Bronchial epithelial cell (primary cell): ENCODE data around the gene PRPF31. TPM values are rescaled to one million over a fixed set of nuclear protein-coding genes. Genes with fewer than 3 reads are reported as not detected.

ENCODE experiments used
- DNase-seq: peaks from one replicate; pipeline ENCODE4 v3.0.0-alpha.2; 2010; ENCODE audit warnings: low read depth
- FAIRE-seq: peaks from 2 replicates; lab custom pipeline; 2011; peaks lifted over from hg19 to GRCh38; lab: Jason Lieb, UNC
- H3K27me3 ChIP-seq: 2 replicates; pipeline ENCODE4 v1.5.1; 2011; ENCODE audit warnings: low read length; ENCODE audit not compliant: control insufficient read depth, insufficient read depth
- H3K36me3 ChIP-seq: 2 replicates; pipeline ENCODE4 v1.5.1; 2011; ENCODE audit warnings: low read length; ENCODE audit not compliant: control insufficient read depth, insufficient read depth
- H3K4me3 ChIP-seq: 2 replicates; pipeline ENCODE4 v1.5.1; 2011; ENCODE audit warnings: mild to moderate bottlenecking, low read depth, low read length, control low read depth
- CTCF ChIP-seq: IDR thresholded peaks from 2 replicates; pipeline ENCODE4 v1.5.1; 2011; ENCODE audit warnings: mild to moderate bottlenecking, moderate library complexity, low read length, control low read depth, inconsistent platforms; ENCODE audit not compliant: insufficient read depth, severe bottlenecking
- total RNA-seq: library from RNA; depleted of rRNA; stranded (reverse); fragments of >200 nt; gene quantifications from 2 replicates; pipeline ENCODE4 v1.2.1, GENCODE V29; 2014

The PRPF31 gene, protein sequence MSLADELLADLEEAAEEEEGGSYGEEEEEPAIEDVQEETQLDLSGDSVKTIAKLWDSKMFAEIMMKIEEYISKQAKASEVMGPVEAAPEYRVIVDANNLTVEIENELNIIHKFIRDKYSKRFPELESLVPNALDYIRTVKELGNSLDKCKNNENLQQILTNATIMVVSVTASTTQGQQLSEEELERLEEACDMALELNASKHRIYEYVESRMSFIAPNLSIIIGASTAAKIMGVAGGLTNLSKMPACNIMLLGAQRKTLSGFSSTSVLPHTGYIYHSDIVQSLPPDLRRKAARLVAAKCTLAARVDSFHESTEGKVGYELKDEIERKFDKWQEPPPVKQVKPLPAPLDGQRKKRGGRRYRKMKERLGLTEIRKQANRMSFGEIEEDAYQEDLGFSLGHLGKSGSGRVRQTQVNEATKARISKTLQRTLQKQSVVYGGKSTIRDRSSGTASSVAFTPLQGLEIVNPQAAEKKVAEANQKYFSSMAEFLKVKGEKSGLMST
- total RNA-seq: 37.8 and 47.1 TPM in 2 replicates

DNA sequence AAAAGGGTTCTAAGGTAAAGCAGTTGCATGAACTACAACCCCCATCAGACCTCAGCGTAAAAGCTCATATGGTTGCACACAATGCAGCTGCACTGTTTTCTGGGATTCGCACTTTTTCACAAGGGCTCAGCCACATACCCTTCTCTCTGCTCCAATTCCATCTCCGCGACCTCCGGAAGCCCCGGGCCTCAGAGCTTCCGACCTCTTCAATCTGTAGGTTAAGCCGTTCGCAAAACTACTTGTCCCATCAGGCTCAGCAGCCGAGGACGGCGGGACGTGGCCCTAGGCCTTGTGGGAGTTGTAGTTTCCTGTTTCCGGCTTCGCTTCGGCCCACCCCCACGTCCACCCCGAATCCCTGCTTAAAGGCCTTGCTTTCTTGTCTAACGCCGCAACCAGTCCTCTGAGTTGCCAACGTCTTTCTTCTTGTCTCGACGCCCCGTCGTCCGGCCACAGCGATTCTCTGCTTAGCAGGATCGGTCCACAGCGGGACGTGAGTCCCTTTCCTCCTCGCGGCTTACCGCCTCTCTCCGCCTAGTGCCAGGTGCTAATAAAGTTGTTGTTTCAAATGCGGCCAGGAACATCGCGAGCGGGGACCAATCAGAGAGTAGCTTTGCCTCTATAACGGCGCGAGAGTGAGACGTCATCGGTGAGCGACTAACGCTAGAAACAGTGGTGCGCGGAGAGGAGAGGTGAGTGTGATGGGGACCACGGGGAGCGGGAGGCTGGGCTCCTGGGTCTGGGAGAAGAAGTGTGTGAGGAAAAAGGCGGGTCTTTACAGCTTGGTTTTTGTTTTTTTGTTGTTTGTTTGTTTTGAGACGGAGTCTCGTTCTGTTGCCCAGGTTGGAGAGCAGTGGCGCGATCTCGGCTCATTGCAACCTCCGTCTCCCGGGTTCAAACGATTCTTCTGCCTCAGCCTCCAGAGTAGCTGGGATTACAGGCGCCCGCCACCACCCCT lies at the start of gene PRPF31, which contains the start of gene TFPT:
Gene PRPF31, plus strand, starts transcription at position 646 of the 955 bp plus-strand sequence. CDS start 2,525 bp downstream, outside the sequence.
Gene TFPT, minus strand, starts transcription at position 549 of the 955 bp plus-strand sequence. Its CDS starts 388 bp downstream, at position 161.
- Histone ChIP-seq H3K4me3 (peak within 1 kb of the TSS; percentile 45), H3K27me3 (no peaks in the 10 kb centered on the region), H3K36me3 (peaks cover 10% of the 10 kb centered on the region)
- no peak for TF ChIP-seq CTCF
- peak; percentile 95 for FAIRE-seq
- peak; percentile 91 for DNase-seq

- Histone ChIP-seq H3K27me3 (no peaks in the 10 kb centered on the region), H3K36me3 (no peaks in the 10 kb centered on the region), H3K4me3 (no peak overlapping the region)
- no peak for DNase-seq
- no peak for FAIRE-seq
- TF ChIP-seq CTCF: no peak
These were observed 46.1 kb upstream of the PRPF31 start for GRCh38 chr19:54069470-54069869.

DNA sequence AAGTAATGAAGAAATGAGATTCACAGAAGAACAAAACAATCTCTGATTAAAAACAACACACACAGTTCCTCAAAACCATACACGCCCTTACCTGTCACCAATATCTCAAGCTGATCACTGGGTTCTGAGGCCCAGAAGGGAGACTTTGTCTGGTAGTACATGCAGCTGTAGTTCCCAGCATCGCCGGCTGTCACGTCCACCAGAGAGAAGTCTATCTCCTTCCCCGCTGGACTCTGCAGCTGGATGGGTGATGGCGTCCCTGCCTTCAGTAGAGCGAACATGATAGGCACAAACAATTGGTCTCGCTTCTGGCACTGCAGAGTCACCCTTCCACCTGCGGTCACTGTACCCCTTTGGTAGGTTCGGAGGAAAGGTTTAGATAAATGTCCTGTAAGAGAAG lies 41.7 kb upstream of the PRPF31 start:
- no peak for TF ChIP-seq CTCF
- Histone ChIP-seq H3K27me3 (no peaks in the 10 kb centered on the region), H3K4me3 (no peak overlapping the region), H3K36me3 (no peaks in the 10 kb centered on the region)
- no peak for FAIRE-seq
- DNase-seq: no peak

GRCh38 chr19:54074851-54075250 lies 40.7 kb upstream of the PRPF31 start:
- DNase-seq: no peak
- Histone ChIP-seq H3K27me3 (no peaks in the 10 kb centered on the region), H3K36me3 (no peaks in the 10 kb centered on the region), H3K4me3 (no peak overlapping the region)
- no peak for FAIRE-seq
- TF ChIP-seq CTCF: no peak

GRCh38 chr19:54077334-54077733 lies 38.2 kb upstream of the PRPF31 start:
- no peak for TF ChIP-seq CTCF
- FAIRE-seq: no peak

More at GRCh38 chr19:54077334-54077733, 38.2 kb upstream of the PRPF31 start:
- H3K36me3 ChIP-seq: no peaks in the 10 kb centered on the region
- no peak overlapping the region for H3K4me3 ChIP-seq
- H3K27me3 ChIP-seq: no peaks in the 10 kb centered on the region
- DNase-seq: no peak
